GM12878 (cell line): ENCODE measurements around the gene PRKCE. TPM values are rescaled to one million over a fixed set of nuclear protein-coding genes. Genes with fewer than 3 reads are reported as not detected.

ENCODE experiments used
- ATAC-seq: fragments of 200-7000 bp; cut with Tn5 transposase; 3 replicates; pipeline ENCODE4 v1.9.1; 2020; ENCODE audit warnings: mild to moderate bottlenecking, moderate library complexity
- BruUV-seq: library from RNA; stranded (reverse); fragments of 400-500 nt; replicated peaks from 2 replicates; lab custom pipeline; 2021; lab: Mats Ljungman, UMichigan
- CTCF ChIA-PET: fragments of 300-600 bp; sonication (Branson Sonifier 250); formaldehyde crosslinking; extraction: SDS; loops from one replicate; lab custom pipeline; 2021; ENCODE audit warnings: inconsistent platforms; lab: Yijun Ruan, JAX
- POLR2A ChIA-PET: fragments of 350-600 bp; formaldehyde crosslinking; extraction: SDS; loops from one replicate; lab custom pipeline; 2021; ENCODE audit warnings: inconsistent platforms; lab: Charles Lee
- RAD21 ChIA-PET: fragments of 300-600 bp; sonication (Branson Sonifier 250); formaldehyde crosslinking; loops from one replicate; lab custom pipeline; 2023; ENCODE audit warnings: antibody characterized with exemption; ENCODE audit not compliant: unreplicated experiment; lab: Charles Lee
- SMC1A ChIA-PET: fragments of 300-600 bp; sonication (Branson Sonifier 250); formaldehyde crosslinking; loops from one replicate; lab custom pipeline; 2023; ENCODE audit not compliant: unreplicated experiment, uncharacterized antibody; lab: Charles Lee
- DNase-seq: peaks from one replicate; pipeline ENCODE4 v3.0.0-alpha.2; 2011; ENCODE audit warnings: low read depth, low spot score
- FAIRE-seq: peaks from 3 replicates; lab custom pipeline; 2011; peaks lifted over from hg19 to GRCh38; lab: Jason Lieb, UNC
- H2AFZ ChIP-seq: 2 replicates; pipeline ENCODE4 v1.6.0; 2011; ENCODE audit warnings: low read depth, low read length, control low read depth; ENCODE audit not compliant: control insufficient read depth
- H3K27ac ChIP-seq: 2 replicates; pipeline ENCODE4 v1.5.1; 2011; ENCODE audit warnings: control low read depth; ENCODE audit not compliant: control insufficient read depth, insufficient read depth
- H3K27me3 ChIP-seq, 2 experiments: replicated peaks in 1 of 2; 2 replicates each; pipeline versions ENCODE4 v1.6.0 to v1.6.1; 2011; ENCODE audit warnings: low read length in 1 of 2; ENCODE audit not compliant: control insufficient read depth in 2 of 2, insufficient read depth in 2 of 2
- H3K36me3 ChIP-seq, 2 experiments: 2 replicates each; pipeline ENCODE4 v1.5.1; 2011; ENCODE audit warnings: low read length in 1 of 2; ENCODE audit not compliant: control insufficient read depth in 2 of 2, insufficient read depth in 2 of 2
- H3K4me1 ChIP-seq: 2 replicates; pipeline ENCODE4 v1.6.1; 2011; ENCODE audit warnings: mild to moderate bottlenecking, low read length, moderate library complexity, mixed read lengths; ENCODE audit not compliant: control insufficient read depth, insufficient read depth
- H3K4me2 ChIP-seq: 2 replicates; pipeline ENCODE4 v1.6.0; 2011; ENCODE audit warnings: control low read depth; ENCODE audit not compliant: control insufficient read depth, insufficient read depth
- H3K4me3 ChIP-seq: fragments of 200-600 bp; sonication (generic); 2 replicates; pipeline ENCODE4 v1.5.1; 2016
- H3K79me2 ChIP-seq: 2 replicates; pipeline ENCODE4 v1.6.0; 2011; ENCODE audit warnings: low read length; ENCODE audit not compliant: control insufficient read depth, insufficient read depth
- H3K9ac ChIP-seq: 2 replicates; pipeline ENCODE4 v1.8.0; 2011; ENCODE audit warnings: low read length, control low read depth, mixed read lengths; ENCODE audit not compliant: control insufficient read depth, insufficient read depth
- H3K9me3 ChIP-seq: replicated peaks from 3 replicates; pipeline ENCODE4 v1.5.1; 2011; ENCODE audit warnings: mild to moderate bottlenecking, low read length; ENCODE audit not compliant: control insufficient read depth, insufficient read depth
- H4K20me1 ChIP-seq: 2 replicates; pipeline ENCODE4 v1.6.0; 2011; ENCODE audit not compliant: control insufficient read depth, insufficient read depth
- IKZF1 ChIP-seq: fragments of 450-650 bp; conservative IDR thresholded peaks from 2 replicates; pipeline ENCODE4 v1.6.1; 2017; ENCODE audit warnings: antibody characterized with exemption, mild to moderate bottlenecking
- MEF2B ChIP-seq: fragments of 450-650 bp; IDR thresholded peaks from 2 replicates; pipeline ENCODE4 v1.6.1; 2018; ENCODE audit warnings: mild to moderate bottlenecking, moderate library complexity; ENCODE audit not compliant: partially characterized antibody, poor library complexity, severe bottlenecking
- MYB ChIP-seq: fragments of 150-350 bp; IDR thresholded peaks from 2 replicates; pipeline ENCODE4 v1.6.1; 2014; ENCODE audit warnings: mild to moderate bottlenecking, low read depth, low read length, borderline replicate concordance
- POLR2A ChIP-seq: IDR thresholded peaks from 2 replicates; pipeline ENCODE4 v1.6.1; 2011; ENCODE audit warnings: low read depth, mild to moderate bottlenecking, low read length
- RFX5 ChIP-seq: IDR thresholded peaks from 2 replicates; pipeline ENCODE4 v1.6.1; 2011; ENCODE audit warnings: low read depth, low read length, improper control_type of control experiment
- STAT1 ChIP-seq: fragments of 450-650 bp; conservative IDR thresholded peaks from 2 replicates; pipeline ENCODE4 v1.6.1; 2014; ENCODE audit warnings: antibody characterized with exemption, mild to moderate bottlenecking
- SUZ12 ChIP-seq: fragments of 200-600 bp; sonication (generic); IDR thresholded peaks from one replicate; pipeline ENCODE4 v1.6.1; 2018; ENCODE audit warnings: antibody characterized with exemption, mild to moderate bottlenecking; ENCODE audit not compliant: unreplicated experiment
- YY1 ChIP-seq: IDR thresholded peaks from 2 replicates; pipeline ENCODE4 v1.6.1; 2011; ENCODE audit warnings: low read depth, mild to moderate bottlenecking, low read length
- ZBTB4 ChIP-seq: fragments of 450-650 bp; formaldehyde crosslinking; IDR thresholded peaks from 2 replicates; pipeline ENCODE4 v1.4.0; 2022; ENCODE audit warnings: mild to moderate bottlenecking, moderate library complexity
- ZNF384 ChIP-seq: IDR thresholded peaks from 2 replicates; pipeline ENCODE4 v1.6.1; 2012; ENCODE audit warnings: low read depth, mild to moderate bottlenecking, low read length, improper control_type of control experiment, borderline replicate concordance
- whole genome bisulfite sequencing: methylation state at CpG from one replicate; pipeline ENCODE4 v1.1.6; 2016; ENCODE audit warnings: low lambda C conversion rate; ENCODE audit not compliant: insufficient replicate concordance, insufficient coverage; ENCODE audit errors: missing lambda C conversion rate; 5-methylcytosine and 5-hydroxymethylcytosine counted together
- in situ Hi-C: fragments of 300-500 bp; cut with MboI; formaldehyde crosslinking; loops from 9 replicates; pipeline ENCODE4 v1.14.3; 2018; ENCODE audit warnings: mixed read lengths
- intact Hi-C: fragments of 100-400 bp; cut with micrococcal nuclease; formaldehyde crosslinking; loops from one replicate; pipeline ENCODE4 v1.14.2; 2022; ENCODE audit not compliant: unreplicated experiment
- polyA plus RNA-seq, 11 experiments: library from polyadenylated mRNA; depleted of rRNA in 4 of 11; unstranded in 6 of 11; stranded (reverse) in 5 of 11; fragments of >200 nt; fragmentation: Nextera tagmentation in 4 of 11; fragmentation: Illumina TruSeq in 1 of 11; extraction: Ambion mirVana in 4 of 11; extraction: Trizol in 1 of 11; gene quantifications; 1 replicate in 1 of 11; 2 replicates in 10 of 11; pipeline versions ENCODE4 v1.2.1 to v1.2.3, GENCODE V29; 2011 to 2016; ENCODE audit warnings: inconsistent platforms in 2 of 11, missing spikeins in 2 of 11, low read depth in 1 of 11
- total RNA-seq, 4 experiments: library from RNA; depleted of rRNA in 3 of 4; stranded (reverse); fragments of >200 nt in 3 of 4; fragmentation: Illumina TruSeq in 1 of 4; extraction: Trizol in 1 of 4; gene quantifications; 2 replicates each; pipeline versions ENCODE4 v1.2.1 to v1.2.3, GENCODE V29; 2013 to 2021
- TF ChIP-seq, protein P1 (sequence below): fragments of 450-650 bp; formaldehyde crosslinking; IDR thresholded peaks from 2 replicates; pipeline ENCODE4 v1.4.0; 2020; ENCODE audit warnings: mild to moderate bottlenecking, moderate library complexity

The PRKCE gene
- total and polyA plus RNA-seq, 10 of the 15 experiments (the other 5 are each of a cell fraction or from before 2014, with no cell fraction given), result 2.6 to 28.2 (median 11.3) TPM

DNA sequence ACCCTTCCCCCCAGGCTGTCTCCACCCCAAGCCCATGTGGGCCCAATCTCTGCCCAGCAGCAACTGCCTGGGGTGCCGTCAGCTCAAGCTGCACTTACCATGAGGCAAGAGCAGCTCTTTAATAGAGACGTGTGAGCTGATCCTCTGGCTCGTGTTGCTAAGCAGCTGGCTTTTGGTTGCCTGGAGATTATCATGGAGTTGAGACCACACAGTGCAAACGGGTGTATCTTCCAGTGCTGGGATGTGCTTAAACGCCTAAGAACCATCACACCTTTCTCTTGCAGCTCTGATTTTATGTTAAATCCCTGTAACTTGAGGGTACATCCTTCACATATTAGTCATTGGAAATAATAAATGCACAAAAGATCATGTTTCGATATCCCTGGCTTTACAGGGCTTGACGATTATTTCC is 271.1 kb downstream of the PRKCE start:
- no peak overlapping the region for H3K9ac ChIP-seq
- H3K4me3 ChIP-seq, result no peak overlapping the region
- no TSS peak for BruUV-seq
- no peaks in the 10 kb centered on the region for H3K27me3 ChIP-seq
- ChIA-PET CTCF (interaction anchor here (0.8 to 4.0 kb wide), 12 partner anchors 8 to 284 kb away, joined by 3 to 20 read pairs (median 4); no protein-coding TSS in a partner anchor), RAD21 (interaction anchor here (0.6 to 3.6 kb wide), 11 partner anchors 10 to 200 kb away, joined by 3 to 26 read pairs (median 5); no protein-coding TSS in a partner anchor), SMC1A (interaction anchor here (0.9 to 3.2 kb wide), 15 partner anchors 12 to 272 kb away, joined by 3 to 31 read pairs (median 10); no protein-coding TSS in a partner anchor), POLR2A (interaction anchor here (0.9 to 1.5 kb wide), 4 partner anchors 18 to 273 kb away, joined by 3 to 7 read pairs (median 4); no protein-coding TSS in a partner anchor)
- ATAC-seq, result no peak
- H3K9me3 ChIP-seq, result no peaks in the 10 kb centered on the region
- in situ Hi-C loops (no loop called here), intact Hi-C loops (no loop called here)
- TF ChIP-seq RFX5 (no peak), YY1 (no peak), POLR2A (no peak), SUZ12 (no peak), MEF2B (no peak), ZBTB4 (CRISPR knock-in tag) (no peak), IKZF1 (no peak), ZNF384 (no peak), MYB (no peak), STAT1 (no peak)
- TF ChIP-seq, protein P1, sequence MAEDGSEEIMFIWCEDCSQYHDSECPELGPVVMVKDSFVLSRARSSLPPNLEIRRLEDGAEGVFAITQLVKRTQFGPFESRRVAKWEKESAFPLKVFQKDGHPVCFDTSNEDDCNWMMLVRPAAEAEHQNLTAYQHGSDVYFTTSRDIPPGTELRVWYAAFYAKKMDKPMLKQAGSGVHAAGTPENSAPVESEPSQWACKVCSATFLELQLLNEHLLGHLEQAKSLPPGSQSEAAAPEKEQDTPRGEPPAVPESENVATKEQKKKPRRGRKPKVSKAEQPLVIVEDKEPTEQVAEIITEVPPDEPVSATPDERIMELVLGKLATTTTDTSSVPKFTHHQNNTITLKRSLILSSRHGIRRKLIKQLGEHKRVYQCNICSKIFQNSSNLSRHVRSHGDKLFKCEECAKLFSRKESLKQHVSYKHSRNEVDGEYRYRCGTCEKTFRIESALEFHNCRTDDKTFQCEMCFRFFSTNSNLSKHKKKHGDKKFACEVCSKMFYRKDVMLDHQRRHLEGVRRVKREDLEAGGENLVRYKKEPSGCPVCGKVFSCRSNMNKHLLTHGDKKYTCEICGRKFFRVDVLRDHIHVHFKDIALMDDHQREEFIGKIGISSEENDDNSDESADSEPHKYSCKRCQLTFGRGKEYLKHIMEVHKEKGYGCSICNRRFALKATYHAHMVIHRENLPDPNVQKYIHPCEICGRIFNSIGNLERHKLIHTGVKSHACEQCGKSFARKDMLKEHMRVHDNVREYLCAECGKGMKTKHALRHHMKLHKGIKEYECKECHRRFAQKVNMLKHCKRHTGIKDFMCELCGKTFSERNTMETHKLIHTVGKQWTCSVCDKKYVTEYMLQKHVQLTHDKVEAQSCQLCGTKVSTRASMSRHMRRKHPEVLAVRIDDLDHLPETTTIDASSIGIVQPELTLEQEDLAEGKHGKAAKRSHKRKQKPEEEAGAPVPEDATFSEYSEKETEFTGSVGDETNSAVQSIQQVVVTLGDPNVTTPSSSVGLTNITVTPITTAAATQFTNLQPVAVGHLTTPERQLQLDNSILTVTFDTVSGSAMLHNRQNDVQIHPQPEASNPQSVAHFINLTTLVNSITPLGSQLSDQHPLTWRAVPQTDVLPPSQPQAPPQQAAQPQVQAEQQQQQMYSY (CRISPR knock-in tag), result no peak
- H3K79me2 ChIP-seq, result no peaks in the 10 kb centered on the region; the same call in 1 of the 2 replicates
- H3K27ac ChIP-seq, result no peak overlapping the region
- no peak for DNase-seq
- H4K20me1 ChIP-seq, result no peaks in the 10 kb centered on the region
- FAIRE-seq, result no peak
- 58% methylated on average over 7 of the region's 7 CpGs for WGBS
- peaks cover 22% of the 10 kb centered on the region for H3K4me1 ChIP-seq
- H2AFZ ChIP-seq, result no peak overlapping the region
- H3K4me2 ChIP-seq, result no peak overlapping the region
- H3K36me3 ChIP-seq, result no peaks in the 10 kb centered on the region; a peak in 1 of 4 replicates
